SK-N-DZ (cell line): ENCODE results near the gene SOS2.
"Not testable (repeated sequence)": the region's sequence is repeated elsewhere in the genome, so short reads cannot be mapped to it uniquely, and the experiment has no call there.

Source experiments
- DNase-seq: peaks from one replicate; pipeline ENCODE4 v3.0.0-alpha.2; 2015; ENCODE audit warnings: low spot score

SOS2 gene

DNA sequence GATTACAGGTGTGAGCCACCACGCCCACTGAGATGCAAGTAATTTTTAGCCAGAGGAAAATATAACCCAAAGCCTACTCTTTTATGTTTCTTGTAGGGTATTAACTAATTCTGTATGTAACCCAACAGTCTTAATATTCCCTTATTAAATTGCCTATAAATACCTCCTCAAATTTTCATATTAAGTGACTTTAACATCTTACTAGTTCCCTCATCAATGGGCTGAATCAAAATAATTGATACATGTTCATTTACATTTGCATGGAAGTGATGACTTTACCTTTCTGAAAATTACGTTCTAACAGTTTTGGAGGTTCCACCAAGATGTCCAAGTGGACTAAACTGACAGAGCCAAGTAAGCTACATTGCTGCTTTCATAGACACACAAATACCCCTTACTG lies 3.1 kb downstream of the SOS2 start:
- no peak for DNase-seq

GRCh38 chr14:50225974-50226297 lies 5.4 kb downstream of the SOS2 start:
- DNase-seq, result no peak

DNA sequence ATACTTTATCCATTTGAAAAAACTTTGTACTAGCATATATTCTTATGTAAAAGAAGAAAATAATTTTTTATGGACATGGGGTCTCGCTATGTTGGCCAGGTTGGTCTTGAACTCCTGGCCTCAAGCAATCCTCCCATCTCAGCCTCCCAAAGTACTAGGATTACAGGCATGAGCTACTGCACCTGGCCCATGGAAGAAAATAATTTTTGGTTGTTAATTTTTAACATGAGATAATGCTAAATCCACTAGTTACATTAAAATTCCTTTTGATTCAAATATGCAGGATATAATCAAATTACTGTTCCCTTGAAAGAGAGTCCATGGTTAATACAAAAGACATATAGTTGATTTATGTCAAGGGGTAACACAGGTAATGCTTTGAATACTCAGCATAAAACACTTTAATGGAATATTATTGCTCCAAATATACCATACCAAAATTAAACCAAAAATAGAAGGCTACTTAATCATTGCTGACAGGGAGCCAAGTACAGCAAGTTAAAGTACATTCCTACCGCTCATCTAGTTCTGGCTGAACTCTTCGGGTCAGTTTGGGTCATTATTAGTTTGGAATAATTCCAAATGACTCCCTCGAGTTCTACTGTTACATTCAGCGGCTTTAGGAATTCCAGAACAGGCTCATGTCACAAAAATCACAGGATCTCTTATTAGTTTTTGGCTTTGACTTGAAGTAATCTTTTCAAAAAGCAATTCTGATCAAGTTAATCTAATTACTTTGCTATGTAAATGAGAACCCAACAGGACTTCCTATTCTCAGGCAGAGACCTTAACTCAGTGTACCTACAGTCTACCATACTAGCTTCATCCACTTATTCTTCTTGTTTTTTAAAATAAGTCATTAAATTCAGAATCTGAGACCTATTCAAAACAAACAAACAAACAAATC lies 6.1 kb downstream of the SOS2 start:
- no peak for DNase-seq

DNA sequence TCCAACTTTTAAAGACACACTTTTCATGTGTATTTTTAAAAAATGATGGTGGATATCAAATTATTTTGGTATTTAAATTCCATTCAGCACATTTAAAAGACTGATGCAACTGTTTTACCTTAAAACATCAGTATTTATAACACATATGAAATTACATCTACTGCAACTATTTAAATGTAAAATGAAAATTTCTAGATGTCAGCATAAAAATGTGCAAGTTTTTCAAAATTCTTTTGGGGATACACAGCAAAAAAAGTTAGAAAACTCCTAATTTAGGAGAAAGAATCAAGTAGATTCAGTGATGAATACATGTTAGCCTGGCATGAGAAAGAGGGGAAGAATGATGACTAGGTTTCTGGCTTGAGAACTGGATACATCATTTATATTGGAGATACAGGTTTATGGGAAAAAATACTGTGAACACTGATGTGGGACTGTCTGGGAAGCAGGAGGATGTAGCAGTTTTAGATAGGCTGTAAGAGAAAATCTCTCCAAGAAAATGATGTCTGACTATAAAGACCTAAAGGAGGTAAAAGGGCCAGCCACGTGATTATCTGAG lies 9.2 kb downstream of the SOS2 start:
- no peak for DNase-seq

DNA sequence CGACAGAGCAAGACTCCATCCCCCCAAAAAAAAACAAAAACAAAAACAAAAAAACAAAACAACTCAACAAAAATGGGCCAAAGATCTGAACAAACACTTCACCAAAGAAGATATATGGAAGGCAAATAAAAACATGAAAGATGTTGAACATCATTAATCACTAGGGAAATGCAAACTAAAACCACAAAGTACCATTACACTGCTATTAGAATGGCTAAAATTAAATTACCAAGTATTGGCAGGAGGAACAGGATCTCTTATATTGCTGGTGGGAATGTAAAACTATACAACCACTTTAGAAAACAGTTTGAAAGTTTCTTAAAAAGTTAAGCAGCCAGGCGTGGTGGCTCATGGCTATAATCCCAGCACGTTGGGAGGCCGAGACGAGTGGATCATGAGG lies 12.9 kb downstream of the SOS2 start:
- no peak for DNase-seq

DNA sequence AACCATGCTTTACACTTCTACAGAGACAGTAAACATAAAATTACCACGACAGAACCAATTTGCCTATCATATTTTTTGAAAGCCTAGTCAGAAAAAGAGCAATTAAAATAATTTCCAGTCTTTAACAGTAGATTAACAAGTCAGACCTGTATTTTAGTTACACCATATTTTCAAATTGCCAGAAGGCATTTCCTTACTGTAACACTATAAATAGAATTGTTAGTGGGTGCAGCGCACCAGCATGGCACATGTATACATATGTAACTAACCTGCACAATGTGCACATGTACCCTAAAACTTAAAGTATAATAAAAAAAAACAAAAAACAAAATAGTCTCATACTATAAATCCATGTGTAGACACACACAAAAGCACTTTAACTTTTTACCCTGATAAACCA lies 16.0 kb downstream of the SOS2 start:
- DNase-seq, result no peak

DNA sequence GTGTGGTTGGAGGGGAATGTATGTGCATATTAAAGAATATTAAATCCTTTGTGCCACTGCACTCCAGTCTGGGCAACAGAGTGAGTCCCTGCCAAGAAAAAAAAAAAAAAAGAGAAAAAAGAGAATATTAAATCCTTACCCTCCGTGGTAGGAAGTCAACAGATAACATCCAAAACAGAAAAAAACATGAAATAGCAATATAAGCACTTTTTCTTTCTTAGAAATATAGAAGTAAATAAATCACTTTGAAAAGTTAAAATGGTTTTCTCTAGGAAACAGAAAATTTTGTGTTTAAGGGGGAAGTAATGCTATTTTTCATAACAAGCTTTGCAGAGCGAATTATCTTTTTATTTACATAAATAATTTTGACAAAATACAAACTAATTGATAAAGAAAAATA lies 17.6 kb downstream of the SOS2 start:
- DNase-seq, result no peak

DNA sequence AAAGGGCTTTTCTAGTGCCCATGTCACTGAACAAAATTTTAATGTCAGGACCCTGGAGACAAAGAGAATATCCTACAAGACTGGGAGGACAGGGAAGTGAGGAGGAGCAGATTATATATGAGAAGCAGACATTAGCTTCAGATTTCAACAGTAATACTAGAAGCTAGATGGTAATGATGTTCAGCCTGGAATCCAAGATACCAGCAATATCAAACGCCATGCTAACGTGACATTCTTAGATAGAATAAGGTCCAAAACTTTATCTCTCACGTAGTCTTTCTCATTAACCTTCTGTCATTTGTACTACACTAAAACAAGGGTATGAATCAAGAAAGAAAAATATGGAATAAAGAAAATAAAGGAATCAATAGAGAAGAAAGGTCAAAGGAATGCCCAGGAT lies 18.7 kb downstream of the SOS2 start:
- no peak for DNase-seq

DNA sequence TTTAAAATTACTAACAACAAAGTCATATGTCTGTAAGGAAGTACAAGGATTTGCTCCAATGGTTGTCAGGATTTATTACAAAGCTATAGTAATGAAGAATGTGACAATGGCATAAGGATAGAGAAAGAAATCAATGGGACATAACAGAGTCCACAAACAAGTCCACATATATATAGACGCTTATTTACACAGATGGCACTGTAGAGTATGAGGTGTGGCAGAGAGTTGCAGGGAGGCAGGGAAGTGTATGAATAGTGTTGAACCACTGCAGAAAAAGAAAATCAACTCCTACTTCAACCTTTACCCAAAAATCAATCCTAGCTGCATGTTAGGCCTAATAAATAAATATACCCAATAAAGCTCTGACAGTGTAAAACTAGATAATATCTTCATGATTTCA lies 21.3 kb downstream of the SOS2 start:
- no peak for DNase-seq

DNA sequence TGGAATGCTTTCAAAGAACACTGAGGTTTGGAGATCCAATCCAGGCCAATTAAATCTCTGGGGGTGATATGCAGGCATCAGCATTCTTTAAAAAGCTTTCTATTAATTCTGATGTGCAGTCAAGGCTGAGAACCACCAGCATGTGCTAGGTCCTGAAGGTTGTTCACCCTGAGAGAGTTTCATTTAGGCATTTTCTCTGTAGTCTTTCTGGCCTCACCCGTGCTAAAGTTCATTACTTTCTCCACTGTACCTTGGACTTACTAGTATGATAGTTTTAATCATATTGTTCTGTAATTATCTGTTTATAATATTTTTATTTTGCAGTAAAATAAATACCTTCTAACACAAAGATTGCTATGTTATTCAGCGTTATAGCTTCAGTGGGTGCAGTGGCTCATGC lies 32.9 kb downstream of the SOS2 start:
- no peak for DNase-seq

GRCh38 chr14:50191499-50191898 lies 39.9 kb downstream of the SOS2 start:
- DNase-seq, result no peak

DNA sequence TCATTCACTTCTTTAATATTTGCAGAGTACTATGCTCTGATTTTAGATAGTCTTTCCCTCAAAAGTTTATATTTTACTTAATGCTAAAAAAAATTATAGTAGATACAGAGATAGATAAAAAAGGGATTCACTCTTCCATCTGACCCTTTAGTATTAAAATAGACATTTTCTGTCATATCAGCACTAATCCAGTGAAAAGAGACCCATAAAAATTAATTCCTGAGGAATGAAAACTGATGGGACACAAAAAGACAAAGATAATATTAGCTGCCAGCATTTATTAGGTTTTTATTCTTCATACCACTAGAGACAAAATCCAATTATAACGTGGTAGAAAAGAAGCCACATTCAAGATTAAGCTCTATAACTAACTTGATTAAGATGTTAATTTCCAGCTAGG lies 45.3 kb downstream of the SOS2 start:
- no peak for DNase-seq

- DNase-seq, result no peak
Measured at GRCh38 chr14:50173891-50174290, 57.5 kb downstream of the SOS2 start.

- no peak for DNase-seq
Measured at GRCh38 chr14:50171895-50172294, 59.5 kb downstream of the SOS2 start.

GRCh38 chr14:50167381-50167780 lies 64.0 kb downstream of the SOS2 start:
- DNase-seq, result not testable (repeated sequence)

GRCh38 chr14:50156111-50156510 lies 75.3 kb downstream of the SOS2 start:
- no peak for DNase-seq

GRCh38 chr14:50148799-50149198 lies 82.6 kb downstream of the SOS2 start:
- DNase-seq, result no peak

DNA sequence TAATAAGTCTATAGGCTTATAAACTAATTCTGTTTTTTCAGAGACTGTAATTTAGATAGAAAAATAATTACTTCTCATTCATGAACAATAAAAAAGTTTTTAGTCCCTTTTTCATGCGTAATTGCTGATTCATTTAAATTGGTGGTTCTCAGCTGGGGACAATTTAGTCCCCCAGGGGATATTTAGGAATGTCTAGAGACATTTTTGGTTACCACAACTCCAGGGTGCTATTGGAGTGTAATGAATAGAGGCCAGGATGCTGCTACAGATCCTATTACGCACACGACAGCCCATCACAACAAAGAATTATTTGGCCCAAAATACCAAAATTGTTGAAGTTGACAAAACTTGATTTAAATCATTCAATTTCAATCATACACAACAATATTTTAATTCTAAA lies 92.2 kb downstream of the SOS2 start:
- no peak for DNase-seq

GRCh38 chr14:50127802-50128201 lies 103.6 kb downstream of the SOS2 start:
- no peak for DNase-seq

DNA sequence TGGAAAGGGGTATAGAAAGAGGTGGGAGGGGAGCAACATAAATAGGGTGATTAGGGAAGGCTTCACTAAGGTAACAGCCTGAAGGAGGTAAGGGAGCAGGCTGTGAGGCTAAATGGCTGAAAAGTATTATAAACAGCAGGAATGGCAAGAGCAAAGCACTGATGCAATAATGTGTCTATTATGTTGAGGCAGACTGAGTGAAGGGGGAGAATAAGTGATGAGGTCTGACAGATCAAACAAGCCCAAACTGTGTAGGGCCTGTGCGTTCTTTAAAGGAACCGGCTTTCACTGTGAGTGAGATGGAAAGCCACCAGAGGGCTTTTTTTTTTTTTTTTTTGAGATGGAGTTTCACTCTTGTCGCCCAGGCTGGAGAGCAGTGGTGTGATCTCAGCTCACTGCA lies 108.3 kb downstream of the SOS2 start:
- no peak for DNase-seq

DNA sequence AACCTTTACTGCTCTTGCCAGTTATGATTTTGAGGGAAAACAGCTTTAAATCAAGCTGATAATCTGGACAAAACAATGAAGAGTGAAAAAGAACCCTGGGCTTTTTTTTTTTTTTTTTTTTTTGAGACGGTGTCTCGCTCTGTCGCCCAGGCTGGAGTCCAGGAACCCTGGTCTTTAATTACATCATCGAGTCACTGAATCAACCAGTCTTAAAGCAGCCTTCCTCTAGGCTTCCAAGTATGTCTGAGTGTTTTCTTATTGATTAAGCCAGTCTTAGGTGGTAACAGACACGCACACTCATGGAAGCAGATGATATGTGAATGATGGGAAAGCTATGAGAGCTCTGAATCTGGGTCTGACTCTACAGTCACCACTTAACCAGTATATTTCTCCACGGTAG lies 109.1 kb downstream of the SOS2 start:
- no peak for DNase-seq

DNA sequence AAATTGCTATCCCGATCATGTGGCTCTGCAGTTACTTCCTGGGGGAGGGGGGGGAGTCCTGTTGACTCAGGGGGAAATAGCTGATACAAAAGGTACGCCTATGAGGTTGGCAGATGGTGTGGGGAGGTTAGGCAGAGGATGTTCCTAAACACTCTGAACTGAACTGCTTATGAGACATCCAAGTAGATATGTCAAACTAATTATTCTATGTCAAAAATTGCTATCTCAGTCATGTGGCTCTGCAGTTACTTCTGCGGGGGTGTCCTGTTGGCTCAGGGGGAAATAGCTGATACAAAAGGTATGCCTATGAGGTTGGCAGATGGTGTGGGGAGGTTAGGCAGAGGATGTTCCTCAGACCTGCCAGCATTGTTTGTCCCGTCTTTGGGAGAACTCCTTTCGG lies 109.9 kb downstream of the SOS2 start:
- no peak for DNase-seq

DNA sequence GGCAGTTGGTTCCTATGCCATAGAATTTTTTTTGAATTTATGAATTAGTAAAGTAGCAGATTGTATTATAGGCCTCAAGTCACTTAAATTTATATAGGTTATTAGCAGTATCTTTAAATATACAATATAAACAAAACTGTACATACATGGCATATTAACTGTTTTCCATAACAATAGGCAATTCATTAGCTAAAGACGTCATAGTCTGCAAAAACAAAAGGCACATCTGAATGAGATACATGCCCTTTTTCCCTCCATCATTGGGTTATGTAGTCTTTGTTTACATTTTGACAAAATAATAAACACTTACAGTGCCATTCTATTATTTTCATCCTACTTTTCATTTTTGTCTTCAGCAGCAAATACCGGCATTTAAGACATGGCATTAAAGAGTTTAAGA lies 113.9 kb downstream of the SOS2 start:
- DNase-seq, result no peak

DNA sequence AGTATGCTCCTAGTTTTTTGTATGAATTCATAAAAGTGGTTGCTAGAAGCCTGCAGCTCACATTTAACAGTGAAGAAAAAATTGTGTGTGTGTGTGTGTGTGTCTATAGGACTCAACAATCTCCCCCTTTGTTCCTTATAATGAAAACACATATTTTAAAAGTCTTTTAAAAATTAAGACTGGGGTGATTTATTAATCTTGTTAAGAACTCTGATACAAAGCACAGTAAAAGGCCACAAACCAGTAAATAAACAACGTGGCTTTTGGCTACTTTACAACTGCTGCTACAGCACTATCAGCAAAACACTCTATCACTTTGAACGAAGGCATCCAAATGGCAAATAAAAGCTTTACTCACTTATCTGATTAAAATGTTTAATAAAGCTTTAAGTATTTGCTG lies 114.4 kb downstream of the SOS2 start:
- no peak for DNase-seq
